GM18508 (cell line): ENCODE data around the gene SLC19A1.

ENCODE experiments used
- ATAC-seq: cut with Tn5 transposase; IDR thresholded peaks from one replicate; pipeline ENCODE4 v1.9.1; 2021; ENCODE audit warnings: moderate number of reproducible peaks; ENCODE audit not compliant: insufficient read depth, unreplicated experiment

Gene SLC19A1

GRCh38 chr21:45559216-45560105, 17.2 kb upstream of the SLC19A1 start:
- ATAC-seq, result no peak

- no peak for ATAC-seq
Observed at GRCh38 chr21:45558044-45558721, 15.9 kb upstream of the SLC19A1 start.

GRCh38 chr21:45557616-45558043, 15.4 kb upstream of the SLC19A1 start:
- no peak for ATAC-seq

- ATAC-seq, result no peak
Observed at GRCh38 chr21:45556645-45557615, 14.7 kb upstream of the SLC19A1 start.

- ATAC-seq, result no peak
Observed at GRCh38 chr21:45556302-45556644, 14.0 kb upstream of the SLC19A1 start.

- ATAC-seq, result no peak
Observed at GRCh38 chr21:45555557-45556301, 13.5 kb upstream of the SLC19A1 start.

GRCh38 chr21:45555251-45555556, 13.0 kb upstream of the SLC19A1 start:
- ATAC-seq, result no peak

- ATAC-seq, result no peak
Observed at GRCh38 chr21:45554477-45555175, 12.4 kb upstream of the SLC19A1 start.

- ATAC-seq, result no peak
Observed at GRCh38 chr21:45552696-45553391, 10.6 kb upstream of the SLC19A1 start.

GRCh38 chr21:45551783-45552695, 9.8 kb upstream of the SLC19A1 start:
- ATAC-seq, result no peak

- ATAC-seq, result no peak
Observed at GRCh38 chr21:45551316-45551715, 9.1 kb upstream of the SLC19A1 start.

- no peak for ATAC-seq
Observed at GRCh38 chr21:45550522-45551210, 8.4 kb upstream of the SLC19A1 start.

- ATAC-seq, result no peak
Observed at GRCh38 chr21:45549626-45550463, 7.6 kb upstream of the SLC19A1 start.

- ATAC-seq, result no peak
Observed at GRCh38 chr21:45548711-45549491, 6.7 kb upstream of the SLC19A1 start.

- ATAC-seq, result no peak
Observed at GRCh38 chr21:45547545-45547900, 5.3 kb upstream of the SLC19A1 start.
